K562 (cell line): ENCODE measurements around the gene COL4A6. TPM values are rescaled to one million over a fixed set of nuclear protein-coding genes. Genes with fewer than 3 reads are reported as not detected.

Experiments used
- ATAC-seq: fragments of 200-7000 bp; cut with Tn5 transposase; 3 replicates; pipeline ENCODE4 v1.9.1; 2020; ENCODE audit warnings: moderate library complexity
- BruUV-seq: library from RNA; stranded (reverse); fragments of 400-500 nt; replicated peaks from 2 replicates; lab custom pipeline; 2021; lab: Mats Ljungman, UMichigan
- CTCF ChIA-PET: fragments of 300-600 bp; formaldehyde crosslinking; extraction: SDS; loops from one replicate; lab custom pipeline; 2021; ENCODE audit warnings: low intra/inter-chr PET ratio; lab: Yijun Ruan, JAX
- POLR2A ChIA-PET: fragments of 300-600, 350-650 bp; sonication (Branson Sonifier 250); formaldehyde crosslinking; extraction: SDS; loops from one replicate; lab custom pipeline; 2021; ENCODE audit warnings: antibody characterized with exemption, inconsistent platforms; lab: Yijun Ruan, JAX
- DNase-seq, 4 experiments: peaks; one replicate each; pipeline versions ENCODE4 v3.0.0 to v3.0.0-alpha.2; 2011 to 2018; ENCODE audit warnings: low spot score in 3 of 4, mixed read lengths in 3 of 4; ENCODE audit errors: extremely low read depth in 1 of 4
- FAIRE-seq: peaks from 2 replicates; lab custom pipeline; 2011; peaks lifted over from hg19 to GRCh38; lab: Jason Lieb, UNC
- H2AFZ ChIP-seq: 2 replicates; pipeline ENCODE4 v1.6.0; 2011; ENCODE audit warnings: low read depth, low read length, control low read depth, inconsistent platforms
- H3K27ac ChIP-seq: fragments of 200-600 bp; 3 replicates; pipeline ENCODE4 v1.8.0; 2011; ENCODE audit warnings: low read depth, mild to moderate bottlenecking, control low read depth, inconsistent platforms, low read length, moderate library complexity, mixed read lengths; ENCODE audit errors: extremely low read depth
- H3K27me3 ChIP-seq, 2 experiments: fragments of 300-600 bp in 1 of 2; 2 replicates in 1 of 2; 3 replicates in 1 of 2; pipeline versions ENCODE4 v1.6.0 to v1.8.0; 2011; ENCODE audit warnings: inconsistent platforms in 2 of 2, low read length in 2 of 2, mild to moderate bottlenecking in 1 of 2, mixed read lengths in 1 of 2, moderate library complexity in 1 of 2; ENCODE audit not compliant: control insufficient read depth in 2 of 2, insufficient read depth in 2 of 2
- H3K36me3 ChIP-seq: fragments of 300-600 bp; 3 replicates; pipeline ENCODE4 v1.8.0; 2011; ENCODE audit warnings: mild to moderate bottlenecking, low read length, inconsistent platforms; ENCODE audit not compliant: control insufficient read depth, insufficient read depth
- H3K4me1 ChIP-seq, 2 experiments: fragments of 200-600 bp in 1 of 2; replicated peaks in 1 of 2; 2 replicates in 1 of 2; 3 replicates in 1 of 2; pipeline versions ENCODE4 v1.5.1 to v1.8.0; 2011; ENCODE audit warnings: inconsistent platforms in 2 of 2, low read length in 2 of 2, mild to moderate bottlenecking in 1 of 2, mixed read lengths in 1 of 2, moderate library complexity in 1 of 2; ENCODE audit not compliant: control insufficient read depth in 2 of 2, insufficient read depth in 2 of 2
- H3K4me2 ChIP-seq: 2 replicates; pipeline ENCODE4 v1.6.1; 2011; ENCODE audit warnings: low read length, control low read depth, inconsistent platforms, mixed read lengths; ENCODE audit not compliant: insufficient read depth
- H3K4me3 ChIP-seq: fragments of 200-600 bp; sonication (generic), shearing (Covaris generic); 2 replicates; pipeline ENCODE4 v1.5.1; 2016; ENCODE audit warnings: control low read depth, inconsistent platforms
- H3K79me2 ChIP-seq: fragments of 200-600 bp; 3 replicates; pipeline ENCODE4 v1.8.0; 2011; ENCODE audit warnings: low read length, inconsistent platforms; ENCODE audit not compliant: control insufficient read depth, insufficient read depth
- H3K9ac ChIP-seq, 2 experiments: 2 replicates each; pipeline versions ENCODE4 v1.6.0 to v1.6.1; 2011; ENCODE audit warnings: low read depth in 2 of 2, low read length in 2 of 2, control low read depth in 1 of 2, inconsistent platforms in 1 of 2, mild to moderate bottlenecking in 1 of 2, mixed read lengths in 1 of 2; ENCODE audit not compliant: insufficient read depth in 1 of 2
- H3K9me1 ChIP-seq: one replicate; pipeline ENCODE4 v1.6.0; 2011; ENCODE audit warnings: inconsistent platforms, mild to moderate bottlenecking, low read length, moderate library complexity; ENCODE audit not compliant: control insufficient read depth, insufficient read depth
- H3K9me3 ChIP-seq: replicated peaks from 2 replicates; pipeline ENCODE4 v1.5.1; 2011; ENCODE audit warnings: low read depth, low read length, inconsistent platforms; ENCODE audit not compliant: control insufficient read depth, insufficient read depth
- H4K20me1 ChIP-seq: replicated peaks from 2 replicates; pipeline ENCODE4 v1.6.1; 2011; ENCODE audit warnings: low read length, inconsistent platforms, mixed read lengths; ENCODE audit not compliant: control insufficient read depth, insufficient read depth
- ARHGAP35 ChIP-seq: fragments of 450-650 bp; IDR thresholded peaks from 2 replicates; pipeline ENCODE4 v1.6.1; 2018; ENCODE audit not compliant: partially characterized antibody
- ARID2 ChIP-seq: fragments of 450-650 bp; IDR thresholded peaks from 2 replicates; pipeline ENCODE4 v1.6.1; 2017; ENCODE audit warnings: antibody characterized with exemption, mild to moderate bottlenecking
- HSF4 ChIP-seq: fragments of 250-450 bp; sonication (Bioruptor Pico); IDR thresholded peaks from 2 replicates; pipeline ENCODE4 v2.1.2; 2022; ENCODE audit warnings: mild to moderate bottlenecking, moderate library complexity, borderline replicate concordance
- IRF2 ChIP-seq: sonication (generic); formaldehyde crosslinking; IDR thresholded peaks from 2 replicates; pipeline ENCODE4 v1.8.1; 2022; ENCODE audit warnings: mild to moderate bottlenecking, missing genetic modification reagents
- MYNN ChIP-seq, 2 experiments: sonication (generic); formaldehyde crosslinking in 1 of 2; IDR thresholded peaks; 2 replicates each; pipeline versions ENCODE4 v1.5.0 to v1.6.1; 2016 to 2020; ENCODE audit warnings: antibody characterized with exemption in 1 of 2, missing genetic modification reagents in 1 of 2
- POU5F1 ChIP-seq: fragments of 150-350 bp; IDR thresholded peaks from 2 replicates; pipeline ENCODE4 v1.6.1; 2014; ENCODE audit warnings: borderline replicate concordance, low read length, low read depth, mild to moderate bottlenecking; ENCODE audit not compliant: partially characterized antibody
- RBM25 ChIP-seq: fragments of 200-400 bp; formaldehyde crosslinking; IDR thresholded peaks from 2 replicates; pipeline ENCODE4 v1.6.1; 2018; ENCODE audit warnings: low read length, low read depth, moderate library complexity; ENCODE audit not compliant: severe bottlenecking
- RFX1 ChIP-seq: fragments of 450-650 bp; IDR thresholded peaks from 2 replicates; pipeline ENCODE4 v1.6.1; 2016; ENCODE audit warnings: mild to moderate bottlenecking, moderate library complexity
- YY1 ChIP-seq, 3 experiments: IDR thresholded peaks; 2 replicates each; pipeline ENCODE4 v1.6.1; 2011; ENCODE audit warnings: low read length in 2 of 3, mild to moderate bottlenecking in 2 of 3, moderate library complexity in 2 of 3, borderline replicate concordance in 1 of 3, control low read depth in 1 of 3, low read depth in 1 of 3; ENCODE audit not compliant: insufficient read depth in 3 of 3, insufficient replicate concordance in 2 of 3, control insufficient read depth in 1 of 3, insufficient read length in 1 of 3; ENCODE audit errors: extremely low read depth in 1 of 3
- ZBTB1 ChIP-seq: sonication (generic); formaldehyde crosslinking; IDR thresholded peaks from 2 replicates; pipeline ENCODE4 v1.8.1; 2023; ENCODE audit warnings: missing genetic modification reagents, low read depth, mild to moderate bottlenecking, borderline replicate concordance
- ZNF124 ChIP-seq: sonication (generic); formaldehyde crosslinking; IDR thresholded peaks from 2 replicates; pipeline ENCODE4 v1.8.1; 2022; ENCODE audit warnings: missing genetic modification reagents
- ZNF668 ChIP-seq: fragments of 250-450 bp; sonication (Bioruptor Pico); IDR thresholded peaks from 2 replicates; pipeline ENCODE4 v1.8.0; 2022; ENCODE audit warnings: mild to moderate bottlenecking, inconsistent platforms
- ZNF695 ChIP-seq: fragments of 450-650 bp; formaldehyde crosslinking; IDR thresholded peaks from 2 replicates; pipeline ENCODE4 v1.4.0; 2020; ENCODE audit warnings: mild to moderate bottlenecking, moderate library complexity
- in situ Hi-C: fragments of 300-500 bp; cut with MboI; formaldehyde crosslinking; loops from 4 replicates; pipeline ENCODE4 v1.15.0; 2018; ENCODE audit warnings: inconsistent platforms, mixed read lengths
- intact Hi-C: fragments of 100-400 bp; cut with micrococcal nuclease; formaldehyde crosslinking; loops from 2 replicates; pipeline ENCODE4 v1.14.2; 2022
- polyA plus RNA-seq, 8 experiments: library from polyadenylated mRNA; depleted of rRNA in 4 of 8; stranded (reverse) in 5 of 8; unstranded in 3 of 8; fragments of >200 nt; fragmentation: Nextera tagmentation in 2 of 8; fragmentation: Illumina TruSeq in 1 of 8; extraction: Ambion mirVana in 2 of 8; extraction: Trizol in 1 of 8; gene quantifications; 2 replicates each; pipeline versions ENCODE4 v1.2.1 to v1.2.3, GENCODE V29; 2011 to 2014; ENCODE audit warnings: inconsistent platforms in 1 of 8, missing spikeins in 1 of 8
- total RNA-seq, 7 experiments: library from RNA; depleted of rRNA in 6 of 7; stranded (reverse); fragments of >200 nt in 6 of 7; fragmentation: Illumina TruSeq in 2 of 7; extraction: Trizol in 2 of 7; gene quantifications; 2 replicates each; pipeline versions ENCODE4 v1.2.1 to v1.2.3, GENCODE V29; 2011 to 2021; ENCODE audit warnings: low replicate concordance in 1 of 7
- TF ChIP-seq, protein P1 (sequence below): fragments of 450-650 bp; formaldehyde crosslinking; IDR thresholded peaks from 2 replicates; pipeline ENCODE4 v1.4.0; 2020; ENCODE audit warnings: mild to moderate bottlenecking, moderate library complexity
- TF ChIP-seq, protein P2 (sequence below): fragments of 250-450 bp; sonication (Bioruptor Pico); IDR thresholded peaks from 2 replicates; pipeline ENCODE4 v1.8.0; 2022; ENCODE audit warnings: inconsistent platforms, mild to moderate bottlenecking, moderate library complexity, borderline replicate concordance
- TF ChIP-seq, protein P3 (sequence below): fragments of 250-450 bp; sonication (Bioruptor Pico); IDR thresholded peaks from 2 replicates; pipeline ENCODE4 v1.4.0; 2020; ENCODE audit warnings: mild to moderate bottlenecking, moderate library complexity

The COL4A6 gene
- total and polyA plus RNA-seq, 9 of the 15 experiments (the other 6 are each of a cell fraction or from before 2014, with no cell fraction given): 0.02 to 0.05 TPM; not detected in 7

DNA sequence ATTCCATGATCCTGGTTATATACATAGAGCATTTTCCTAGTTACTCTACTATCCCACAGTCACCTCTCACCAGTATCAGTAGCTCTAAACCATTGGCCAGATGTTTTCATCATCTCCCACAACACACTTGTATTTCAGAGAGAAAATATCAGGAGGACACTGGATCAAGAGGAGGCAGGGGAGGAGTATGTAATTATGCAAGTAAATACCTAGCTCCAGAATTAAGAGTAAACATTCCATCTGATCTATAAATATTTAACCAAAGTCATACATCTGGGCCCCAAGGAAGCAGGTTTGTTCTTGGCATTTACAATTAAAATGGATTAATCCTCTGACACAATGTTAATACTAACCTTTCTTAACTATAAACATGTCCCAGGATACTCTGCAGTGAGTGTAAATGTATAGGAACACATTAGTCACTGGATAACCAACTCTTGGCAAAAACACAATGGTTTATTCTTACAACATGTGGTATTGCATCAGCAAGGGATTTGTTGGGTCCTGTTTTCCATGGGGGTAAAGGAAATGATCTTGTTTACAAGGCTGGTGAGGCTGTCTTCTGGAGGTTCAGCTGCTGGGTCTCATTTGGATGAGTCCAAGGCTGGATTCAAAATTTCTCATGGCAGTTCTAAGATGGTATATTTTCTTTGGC lies 176.5 kb downstream of the COL4A6 start:
- POLR2A ChIA-PET: no interaction called here
- intact Hi-C loops: no loop called here
- no peak overlapping the region for H3K9ac ChIP-seq
- ATAC-seq (no peak), DNase-seq (no peak), FAIRE-seq (no peak)
- no peak overlapping the region for H3K27ac ChIP-seq
- H3K4me3 ChIP-seq: no peak overlapping the region
- H3K9me1 ChIP-seq: no peaks in the 10 kb centered on the region
- H4K20me1 ChIP-seq: no peaks in the 10 kb centered on the region
- H3K9me3 ChIP-seq: no peaks in the 10 kb centered on the region
- BruUV-seq: no TSS peak
- H2AFZ ChIP-seq: no peak overlapping the region
- H3K36me3 ChIP-seq: no peaks in the 10 kb centered on the region
- in situ Hi-C loops: no loop called here
- H3K79me2 ChIP-seq: no peaks in the 10 kb centered on the region
- H3K4me2 ChIP-seq: no peak overlapping the region
- no peaks in the 10 kb centered on the region for H3K4me1 ChIP-seq
- H3K27me3 ChIP-seq: no peaks in the 10 kb centered on the region
- CTCF ChIA-PET: no interaction called here
- TF ChIP-seq ZNF695 (CRISPR knock-in tag) (no peak), ARHGAP35 (no peak), YY1 (IDR thresholded peaks at IDR 0.05; ENCODE audit: borderline replicate concordance in 1 of 3, control insufficient read depth in 1 of 3, extremely low read depth in 1 of 3, insufficient read depth in 3 of 3, insufficient read length in 1 of 3, insufficient replicate concordance in 2 of 3, low read depth in 1 of 3, low read length in 2 of 3) (no peak), RFX1 (no peak), ZBTB1 (CRISPR knock-in tag) (no peak), ARID2 (no peak), IRF2 (CRISPR knock-in tag) (no peak), ZNF668 (no peak), POU5F1 (no peak), RBM25 (no peak), ZNF124 (CRISPR knock-in tag) (no peak), HSF4 (CRISPR knock-in tag) (no peak), MYNN (IDR thresholded peaks at IDR 0.05) (no peak), MYNN (CRISPR knock-in tag; IDR thresholded peaks at IDR 0.05) (no peak)
- TF ChIP-seq, protein P1, sequence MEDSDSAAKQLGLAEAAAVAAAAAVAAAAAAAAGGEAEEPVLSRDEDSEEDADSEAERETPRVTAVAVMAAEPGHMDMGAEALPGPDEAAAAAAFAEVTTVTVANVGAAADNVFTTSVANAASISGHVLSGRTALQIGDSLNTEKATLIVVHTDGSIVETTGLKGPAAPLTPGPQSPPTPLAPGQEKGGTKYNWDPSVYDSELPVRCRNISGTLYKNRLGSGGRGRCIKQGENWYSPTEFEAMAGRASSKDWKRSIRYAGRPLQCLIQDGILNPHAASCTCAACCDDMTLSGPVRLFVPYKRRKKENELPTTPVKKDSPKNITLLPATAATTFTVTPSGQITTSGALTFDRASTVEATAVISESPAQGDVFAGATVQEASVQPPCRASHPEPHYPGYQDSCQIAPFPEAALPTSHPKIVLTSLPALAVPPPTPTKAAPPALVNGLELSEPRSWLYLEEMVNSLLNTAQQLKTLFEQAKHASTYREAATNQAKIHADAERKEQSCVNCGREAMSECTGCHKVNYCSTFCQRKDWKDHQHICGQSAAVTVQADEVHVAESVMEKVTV (CRISPR knock-in tag): no peak
- TF ChIP-seq, protein P2, sequence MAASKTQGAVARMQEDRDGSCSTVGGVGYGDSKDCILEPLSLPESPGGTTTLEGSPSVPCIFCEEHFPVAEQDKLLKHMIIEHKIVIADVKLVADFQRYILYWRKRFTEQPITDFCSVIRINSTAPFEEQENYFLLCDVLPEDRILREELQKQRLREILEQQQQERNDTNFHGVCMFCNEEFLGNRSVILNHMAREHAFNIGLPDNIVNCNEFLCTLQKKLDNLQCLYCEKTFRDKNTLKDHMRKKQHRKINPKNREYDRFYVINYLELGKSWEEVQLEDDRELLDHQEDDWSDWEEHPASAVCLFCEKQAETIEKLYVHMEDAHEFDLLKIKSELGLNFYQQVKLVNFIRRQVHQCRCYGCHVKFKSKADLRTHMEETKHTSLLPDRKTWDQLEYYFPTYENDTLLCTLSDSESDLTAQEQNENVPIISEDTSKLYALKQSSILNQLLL: no peak
- TF ChIP-seq, protein P3, sequence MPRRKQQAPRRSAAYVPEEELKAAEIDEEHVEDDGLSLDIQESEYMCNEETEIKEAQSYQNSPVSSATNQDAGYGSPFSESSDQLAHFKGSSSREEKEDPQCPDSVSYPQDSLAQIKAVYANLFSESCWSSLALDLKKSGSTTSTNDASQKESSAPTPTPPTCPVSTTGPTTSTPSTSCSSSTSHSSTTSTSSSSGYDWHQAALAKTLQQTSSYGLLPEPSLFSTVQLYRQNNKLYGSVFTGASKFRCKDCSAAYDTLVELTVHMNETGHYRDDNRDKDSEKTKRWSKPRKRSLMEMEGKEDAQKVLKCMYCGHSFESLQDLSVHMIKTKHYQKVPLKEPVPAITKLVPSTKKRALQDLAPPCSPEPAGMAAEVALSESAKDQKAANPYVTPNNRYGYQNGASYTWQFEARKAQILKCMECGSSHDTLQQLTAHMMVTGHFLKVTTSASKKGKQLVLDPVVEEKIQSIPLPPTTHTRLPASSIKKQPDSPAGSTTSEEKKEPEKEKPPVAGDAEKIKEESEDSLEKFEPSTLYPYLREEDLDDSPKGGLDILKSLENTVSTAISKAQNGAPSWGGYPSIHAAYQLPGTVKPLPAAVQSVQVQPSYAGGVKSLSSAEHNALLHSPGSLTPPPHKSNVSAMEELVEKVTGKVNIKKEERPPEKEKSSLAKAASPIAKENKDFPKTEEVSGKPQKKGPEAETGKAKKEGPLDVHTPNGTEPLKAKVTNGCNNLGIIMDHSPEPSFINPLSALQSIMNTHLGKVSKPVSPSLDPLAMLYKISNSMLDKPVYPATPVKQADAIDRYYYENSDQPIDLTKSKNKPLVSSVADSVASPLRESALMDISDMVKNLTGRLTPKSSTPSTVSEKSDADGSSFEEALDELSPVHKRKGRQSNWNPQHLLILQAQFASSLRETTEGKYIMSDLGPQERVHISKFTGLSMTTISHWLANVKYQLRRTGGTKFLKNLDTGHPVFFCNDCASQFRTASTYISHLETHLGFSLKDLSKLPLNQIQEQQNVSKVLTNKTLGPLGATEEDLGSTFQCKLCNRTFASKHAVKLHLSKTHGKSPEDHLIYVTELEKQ (CRISPR knock-in tag): no peak
